ENCODE data around the gene TMC3. TPM values are rescaled to one million over a fixed set of nuclear protein-coding genes. Genes with fewer than 3 reads are reported as not detected.

Gene TMC3
- total RNA-seq, 1 donor from 2014 or later, result not detected

DNA sequence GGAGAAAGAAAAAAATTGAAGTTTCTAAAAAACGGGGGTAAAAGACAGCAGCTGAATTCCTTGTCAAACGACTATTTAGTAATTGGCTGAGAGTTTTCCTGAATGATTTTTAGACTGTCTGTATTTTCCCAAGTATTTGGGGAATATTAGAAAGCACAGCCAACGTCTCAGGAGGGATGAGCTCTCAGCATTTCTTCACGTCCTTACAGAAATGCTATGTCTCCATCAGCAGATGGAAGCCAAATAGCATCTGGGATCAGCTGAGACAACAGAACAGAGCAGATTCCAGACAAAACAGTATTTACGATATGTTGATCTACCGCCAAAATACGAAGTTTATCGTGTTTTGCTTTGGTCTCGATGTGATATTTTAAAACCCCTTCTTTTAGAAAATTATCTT, 5.3 kb upstream of the TMC3 start:
- Mint-ChIP-seq H3K4me1 (ENCODE audit: low read depth) (peaks cover 17% of the 10 kb centered on the region), H3K36me3 (ENCODE audit: low read depth) (no peaks in the 10 kb centered on the region), H3K27ac (no peak overlapping the region), H3K27me3 (ENCODE audit: insufficient read depth) (peaks cover 5% of the 10 kb centered on the region), H3K4me3 (no peak overlapping the region), H3K9me3 (no peaks in the 10 kb centered on the region)
- no peak for DNase-seq (ENCODE audit: low spot score)
- intact Hi-C loops (cut with micrococcal nuclease), result no loop called here

- no peak for DNase-seq (ENCODE audit: low spot score)
- peaks cover 5% of the 10 kb centered on the region for H3K27me3 Mint-ChIP-seq (ENCODE audit: insufficient read depth)
- no peaks in the 10 kb centered on the region for H3K36me3 Mint-ChIP-seq (ENCODE audit: low read depth)
- H3K27ac Mint-ChIP-seq, result no peak overlapping the region
- intact Hi-C loops (cut with micrococcal nuclease), result no loop called here
- peaks cover 14% of the 10 kb centered on the region for H3K4me1 Mint-ChIP-seq (ENCODE audit: low read depth)
- no peaks in the 10 kb centered on the region for H3K9me3 Mint-ChIP-seq
- H3K4me3 Mint-ChIP-seq, result no peak overlapping the region
These were observed 4.4 kb upstream of the TMC3 start for GRCh38 chr15:81378443-81378842.

DNA sequence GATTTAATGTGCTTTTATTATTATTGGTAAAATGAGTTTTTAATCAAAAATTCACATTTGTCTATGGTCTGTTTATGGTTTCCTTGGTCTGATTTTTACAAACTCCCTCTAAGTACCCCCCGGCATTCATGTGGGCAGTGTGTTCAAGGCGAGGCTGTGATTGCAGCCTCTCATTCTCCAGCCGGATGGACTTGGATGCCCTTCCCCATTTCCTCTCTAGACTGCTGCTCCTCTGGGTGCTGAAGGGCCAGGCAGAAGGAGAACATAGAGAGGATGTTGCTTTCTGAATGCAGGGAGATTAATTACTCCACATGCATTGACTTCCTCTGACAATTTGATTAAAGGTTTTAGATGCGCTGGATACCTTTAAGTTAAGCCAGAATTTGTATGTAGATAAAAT, 3.9 kb upstream of the TMC3 start:
- Mint-ChIP-seq H3K4me3 (no peak overlapping the region), H3K27me3 (ENCODE audit: insufficient read depth) (peaks cover 5% of the 10 kb centered on the region), H3K9me3 (no peaks in the 10 kb centered on the region), H3K4me1 (ENCODE audit: low read depth) (peaks cover 14% of the 10 kb centered on the region), H3K36me3 (ENCODE audit: low read depth) (no peaks in the 10 kb centered on the region), H3K27ac (no peak overlapping the region)
- intact Hi-C loops (cut with micrococcal nuclease), result no loop called here
- no peak for DNase-seq (ENCODE audit: low spot score)

- no peaks in the 10 kb centered on the region for H3K9me3 Mint-ChIP-seq
- peaks cover 9% of the 10 kb centered on the region for H3K27me3 Mint-ChIP-seq (ENCODE audit: insufficient read depth)
- no peak overlapping the region for H3K4me3 Mint-ChIP-seq
- intact Hi-C loops (cut with micrococcal nuclease), result no loop called here
- no peak overlapping the region for H3K27ac Mint-ChIP-seq
- no peak for DNase-seq (ENCODE audit: low spot score)
- H3K36me3 Mint-ChIP-seq (ENCODE audit: low read depth), result no peaks in the 10 kb centered on the region
- peaks cover 14% of the 10 kb centered on the region for H3K4me1 Mint-ChIP-seq (ENCODE audit: low read depth)
These were observed 2.2 kb upstream of the TMC3 start for GRCh38 chr15:81376231-81376630.

DNA sequence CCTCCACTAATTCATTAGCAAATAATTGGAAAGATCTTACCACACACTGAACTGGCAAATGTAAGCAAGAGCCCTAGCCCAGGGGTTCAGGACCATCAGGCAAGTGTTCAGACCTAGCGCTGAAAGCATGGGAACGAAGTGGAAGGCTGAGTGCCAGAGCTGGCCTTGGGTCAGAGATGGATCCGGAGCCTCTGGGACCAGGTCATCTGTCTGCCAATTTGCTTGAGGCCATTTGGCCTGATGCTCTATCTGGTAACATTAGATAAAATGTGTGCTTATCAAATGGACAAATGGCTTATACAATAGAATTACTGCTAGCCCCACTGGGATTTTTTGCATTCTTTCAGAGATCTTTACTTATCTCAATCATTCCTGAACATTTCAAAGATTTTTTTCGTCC, 1.4 kb upstream of the TMC3 start:
- no peak overlapping the region for H3K27ac Mint-ChIP-seq
- H3K9me3 Mint-ChIP-seq, result no peaks in the 10 kb centered on the region
- no peaks in the 10 kb centered on the region for H3K36me3 Mint-ChIP-seq (ENCODE audit: low read depth)
- DNase-seq (ENCODE audit: low spot score), result no peak
- H3K4me3 Mint-ChIP-seq, result no peak overlapping the region
- intact Hi-C loops (cut with micrococcal nuclease), result no loop called here
- peaks cover 6% of the 10 kb centered on the region for H3K4me1 Mint-ChIP-seq (ENCODE audit: low read depth)
- H3K27me3 Mint-ChIP-seq (ENCODE audit: insufficient read depth), result peaks cover 9% of the 10 kb centered on the region

GRCh38 chr15:81373176-81373575, 837 bp downstream of the TMC3 start:
- no peak overlapping the region for H3K4me3 Mint-ChIP-seq
- DNase-seq (ENCODE audit: low spot score), result no peak

GRCh38 chr15:81372575-81372974, 1.4 kb downstream of the TMC3 start:
- intact Hi-C loops (cut with micrococcal nuclease), result no loop called here
- H3K9me3 Mint-ChIP-seq, result no peaks in the 10 kb centered on the region
- H3K4me1 Mint-ChIP-seq (ENCODE audit: low read depth), result no peaks in the 10 kb centered on the region
- no peaks in the 10 kb centered on the region for H3K36me3 Mint-ChIP-seq (ENCODE audit: low read depth)
- H3K27me3 Mint-ChIP-seq (ENCODE audit: insufficient read depth), result peaks cover 9% of the 10 kb centered on the region
- no peak for DNase-seq (ENCODE audit: low spot score)
- H3K27ac Mint-ChIP-seq, result no peak overlapping the region
- H3K4me3 Mint-ChIP-seq, result no peak overlapping the region

More at GRCh38 chr15:81373176-81373575, 837 bp downstream of the TMC3 start:
- Mint-ChIP-seq H3K27ac (no peak overlapping the region), H3K9me3 (no peaks in the 10 kb centered on the region), H3K27me3 (ENCODE audit: insufficient read depth) (peaks cover 9% of the 10 kb centered on the region), H3K36me3 (ENCODE audit: low read depth) (no peaks in the 10 kb centered on the region), H3K4me1 (ENCODE audit: low read depth) (no peaks in the 10 kb centered on the region)
- intact Hi-C loops (cut with micrococcal nuclease), result no loop called here

GRCh38 chr15:81363718-81364500, 10.1 kb downstream of the TMC3 start:
- no peaks in the 10 kb centered on the region for H3K36me3 Mint-ChIP-seq (ENCODE audit: low read depth)
- no peaks in the 10 kb centered on the region for H3K4me1 Mint-ChIP-seq (ENCODE audit: low read depth)
- no peak overlapping the region for H3K4me3 Mint-ChIP-seq
- peaks cover 13% of the 10 kb centered on the region for H3K27me3 Mint-ChIP-seq (ENCODE audit: insufficient read depth)
- H3K27ac Mint-ChIP-seq, result no peak overlapping the region
- H3K9me3 Mint-ChIP-seq, result no peaks in the 10 kb centered on the region
- no peak for DNase-seq (ENCODE audit: low spot score)
- intact Hi-C loops (cut with micrococcal nuclease), result no loop called here

DNA sequence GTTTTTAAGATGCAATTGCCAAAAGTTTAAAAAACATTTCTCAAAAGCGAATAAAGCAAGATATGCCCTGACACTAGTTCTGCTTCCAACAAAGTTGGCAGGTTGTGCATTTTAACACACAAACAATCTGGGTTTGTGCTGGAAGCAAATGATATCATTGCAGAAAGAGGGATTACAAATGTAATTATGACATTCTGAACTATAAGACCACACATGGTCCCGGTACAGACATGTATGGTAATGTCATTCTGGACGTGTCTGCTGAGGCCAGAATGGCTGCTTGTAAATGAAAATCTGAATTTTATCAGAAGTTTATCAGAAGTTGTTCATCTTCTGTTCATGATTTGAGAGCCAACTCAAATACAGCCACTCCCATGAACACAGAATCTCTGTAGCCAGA, 10.7 kb downstream of the TMC3 start:
- Mint-ChIP-seq H3K27ac (no peak overlapping the region), H3K9me3 (no peaks in the 10 kb centered on the region), H3K4me3 (no peak overlapping the region), H3K4me1 (ENCODE audit: low read depth) (no peaks in the 10 kb centered on the region), H3K36me3 (ENCODE audit: low read depth) (no peaks in the 10 kb centered on the region), H3K27me3 (ENCODE audit: insufficient read depth) (peaks cover 14% of the 10 kb centered on the region)
- intact Hi-C loops (cut with micrococcal nuclease), result no loop called here
- no peak for DNase-seq (ENCODE audit: low spot score)

- intact Hi-C loops (cut with micrococcal nuclease), result no loop called here
- Mint-ChIP-seq H3K4me3 (no peak overlapping the region), H3K4me1 (ENCODE audit: low read depth) (no peaks in the 10 kb centered on the region), H3K9me3 (no peaks in the 10 kb centered on the region), H3K36me3 (ENCODE audit: low read depth) (no peaks in the 10 kb centered on the region), H3K27me3 (ENCODE audit: insufficient read depth) (peaks cover 16% of the 10 kb centered on the region), H3K27ac (no peak overlapping the region)
- DNase-seq (ENCODE audit: low spot score), result no peak
These were observed 11.2 kb downstream of the TMC3 start for GRCh38 chr15:81362790-81363189.

DNA sequence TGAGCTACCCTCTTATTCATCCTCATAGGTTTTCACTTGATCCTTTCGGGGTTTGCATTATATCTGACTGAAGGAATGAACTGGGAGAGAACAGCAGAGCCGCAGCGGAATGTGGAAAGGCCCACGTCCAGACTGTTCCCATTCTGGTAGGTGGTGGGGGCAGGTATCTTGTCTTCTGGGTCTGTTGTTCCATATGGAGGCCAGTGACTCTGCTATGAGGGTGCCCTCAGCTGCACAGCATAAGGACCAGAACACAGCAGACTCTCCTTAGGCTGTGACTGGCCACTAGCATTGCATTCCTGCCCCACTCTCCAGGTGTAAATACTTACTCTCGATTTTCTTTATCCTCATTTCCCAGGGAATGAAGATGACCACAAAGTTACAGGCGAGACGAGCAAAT, 12.1 kb downstream of the TMC3 start:
- intact Hi-C loops (cut with micrococcal nuclease), result no loop called here
- H3K27ac Mint-ChIP-seq, result no peak overlapping the region
- DNase-seq (ENCODE audit: low spot score), result no peak
- no peaks in the 10 kb centered on the region for H3K36me3 Mint-ChIP-seq (ENCODE audit: low read depth)
- H3K4me3 Mint-ChIP-seq, result no peak overlapping the region
- no peaks in the 10 kb centered on the region for H3K9me3 Mint-ChIP-seq
- H3K4me1 Mint-ChIP-seq (ENCODE audit: low read depth), result no peaks in the 10 kb centered on the region
- peaks cover 16% of the 10 kb centered on the region for H3K27me3 Mint-ChIP-seq (ENCODE audit: insufficient read depth)

DNA sequence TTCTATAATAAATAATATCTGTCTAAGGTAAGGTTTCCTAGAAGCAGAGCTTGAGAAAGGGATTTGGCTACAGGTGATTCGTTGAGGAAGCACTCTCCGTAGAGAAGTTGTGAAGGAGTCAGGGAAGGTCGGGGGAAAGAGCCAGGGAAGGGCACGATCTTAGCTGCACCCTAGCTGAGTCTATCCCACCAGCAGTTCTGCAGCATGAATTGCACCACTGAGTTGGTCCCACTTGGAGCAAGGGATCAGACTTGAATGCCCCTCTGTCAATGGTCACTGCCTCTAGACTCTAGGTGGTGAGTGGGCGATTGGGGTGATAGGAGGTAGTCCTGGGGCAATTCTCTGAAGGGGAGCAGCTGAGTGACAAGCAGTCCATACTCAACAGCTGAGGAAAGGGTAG, 13.5 kb downstream of the TMC3 start:
- Mint-ChIP-seq H3K36me3 (ENCODE audit: low read depth) (no peaks in the 10 kb centered on the region), H3K9me3 (no peaks in the 10 kb centered on the region), H3K4me3 (no peak overlapping the region), H3K4me1 (ENCODE audit: low read depth) (no peaks in the 10 kb centered on the region), H3K27me3 (ENCODE audit: insufficient read depth) (peaks cover 12% of the 10 kb centered on the region), H3K27ac (no peak overlapping the region)
- intact Hi-C loops (cut with micrococcal nuclease), result no loop called here
- DNase-seq (ENCODE audit: low spot score), result no peak

DNA sequence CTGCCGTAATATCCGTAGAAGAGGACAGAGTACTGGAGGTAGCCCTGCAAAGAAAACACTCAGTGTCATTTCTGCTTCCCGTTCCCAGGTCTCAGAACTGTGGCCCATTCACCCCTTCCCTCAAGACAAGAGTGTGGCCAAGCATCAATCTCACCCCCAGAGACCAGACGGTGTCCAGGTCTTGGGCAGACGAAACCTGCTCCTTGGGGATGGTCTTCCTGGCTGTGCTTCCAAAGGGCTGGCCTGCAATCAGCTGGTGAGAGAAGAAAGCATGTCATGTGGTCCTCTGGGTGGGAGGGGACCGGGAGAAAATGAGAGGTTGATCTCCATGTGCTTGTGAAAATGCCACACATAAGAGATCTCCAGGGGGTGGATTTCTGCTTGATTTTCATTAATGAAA, 15.8 kb downstream of the TMC3 start:
- Mint-ChIP-seq H3K4me3 (no peak overlapping the region), H3K4me1 (ENCODE audit: low read depth) (no peaks in the 10 kb centered on the region), H3K27me3 (ENCODE audit: insufficient read depth) (peaks cover 14% of the 10 kb centered on the region), H3K36me3 (ENCODE audit: low read depth) (no peaks in the 10 kb centered on the region), H3K9me3 (no peaks in the 10 kb centered on the region), H3K27ac (no peak overlapping the region)
- intact Hi-C loops (cut with micrococcal nuclease), result no loop called here
- DNase-seq (ENCODE audit: low spot score), result no peak

DNA sequence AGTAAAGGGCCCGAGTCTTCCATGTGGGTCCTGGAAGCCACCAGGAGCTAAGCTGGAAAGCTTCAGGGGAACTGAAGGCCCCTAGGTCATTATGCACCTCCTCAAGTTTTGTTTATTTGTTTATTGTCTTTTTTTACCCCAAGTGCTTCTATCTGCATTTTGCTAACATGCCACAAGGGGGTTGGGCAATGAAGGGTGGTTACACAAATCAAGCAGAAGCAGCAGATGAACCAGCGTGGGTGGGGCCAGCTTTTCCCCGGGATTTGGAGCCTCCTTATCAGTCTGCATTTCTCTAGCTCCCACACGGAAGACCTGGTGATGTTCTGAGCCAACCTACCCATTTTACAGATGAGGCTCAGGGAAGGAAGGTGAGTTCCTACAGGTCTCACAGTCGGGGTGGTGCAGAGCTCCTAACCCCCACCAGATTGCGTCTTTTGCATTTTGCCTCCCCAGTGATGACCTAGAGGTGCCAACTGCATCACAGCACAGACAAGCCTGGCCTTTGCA, 16.8 kb downstream of the TMC3 start:
- intact Hi-C loops (cut with micrococcal nuclease), result no loop called here
- H3K27ac Mint-ChIP-seq, result no peak overlapping the region
- peaks cover 14% of the 10 kb centered on the region for H3K27me3 Mint-ChIP-seq (ENCODE audit: insufficient read depth)
- H3K36me3 Mint-ChIP-seq (ENCODE audit: low read depth), result no peaks in the 10 kb centered on the region
- DNase-seq (ENCODE audit: low spot score), result no peak
- no peaks in the 10 kb centered on the region for H3K9me3 Mint-ChIP-seq
- no peak overlapping the region for H3K4me3 Mint-ChIP-seq
- no peaks in the 10 kb centered on the region for H3K4me1 Mint-ChIP-seq (ENCODE audit: low read depth)
